Measurements from ENCODE around the gene DENND5A.

DNA sequence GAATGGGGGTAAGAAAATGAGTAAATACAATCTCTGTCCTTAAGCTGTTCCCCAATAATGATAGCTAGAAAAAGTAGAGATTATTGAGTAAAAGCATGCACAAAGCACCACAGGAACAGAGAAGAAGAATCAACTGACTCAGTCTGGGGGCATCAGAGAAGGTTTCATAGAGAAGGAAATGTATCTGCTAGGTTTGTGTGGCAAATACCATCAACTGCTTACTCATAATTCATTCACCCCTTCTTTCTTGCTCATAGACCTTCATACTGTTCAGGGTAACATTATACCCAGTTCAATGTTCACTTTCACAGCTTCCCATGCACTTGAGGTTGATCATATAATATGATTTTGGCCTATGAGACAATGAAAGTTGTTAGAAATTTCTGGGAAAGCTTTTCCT is 88.6 kb downstream of the DENND5A start:
- TF ChIP-seq, protein P1, sequence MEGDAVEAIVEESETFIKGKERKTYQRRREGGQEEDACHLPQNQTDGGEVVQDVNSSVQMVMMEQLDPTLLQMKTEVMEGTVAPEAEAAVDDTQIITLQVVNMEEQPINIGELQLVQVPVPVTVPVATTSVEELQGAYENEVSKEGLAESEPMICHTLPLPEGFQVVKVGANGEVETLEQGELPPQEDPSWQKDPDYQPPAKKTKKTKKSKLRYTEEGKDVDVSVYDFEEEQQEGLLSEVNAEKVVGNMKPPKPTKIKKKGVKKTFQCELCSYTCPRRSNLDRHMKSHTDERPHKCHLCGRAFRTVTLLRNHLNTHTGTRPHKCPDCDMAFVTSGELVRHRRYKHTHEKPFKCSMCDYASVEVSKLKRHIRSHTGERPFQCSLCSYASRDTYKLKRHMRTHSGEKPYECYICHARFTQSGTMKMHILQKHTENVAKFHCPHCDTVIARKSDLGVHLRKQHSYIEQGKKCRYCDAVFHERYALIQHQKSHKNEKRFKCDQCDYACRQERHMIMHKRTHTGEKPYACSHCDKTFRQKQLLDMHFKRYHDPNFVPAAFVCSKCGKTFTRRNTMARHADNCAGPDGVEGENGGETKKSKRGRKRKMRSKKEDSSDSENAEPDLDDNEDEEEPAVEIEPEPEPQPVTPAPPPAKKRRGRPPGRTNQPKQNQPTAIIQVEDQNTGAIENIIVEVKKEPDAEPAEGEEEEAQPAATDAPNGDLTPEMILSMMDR (IDR thresholded peaks at IDR 0.05): no peak
- TF ChIP-seq EP300 (IDR thresholded peaks at IDR 0.05): no peak
- no peak for TF ChIP-seq POLR2AphosphoS5 (IDR thresholded peaks at IDR 0.05)

Measured in suprapubic skin (tissue), 4 donors.